ENCODE measurements around the gene PTEN.

DNA sequence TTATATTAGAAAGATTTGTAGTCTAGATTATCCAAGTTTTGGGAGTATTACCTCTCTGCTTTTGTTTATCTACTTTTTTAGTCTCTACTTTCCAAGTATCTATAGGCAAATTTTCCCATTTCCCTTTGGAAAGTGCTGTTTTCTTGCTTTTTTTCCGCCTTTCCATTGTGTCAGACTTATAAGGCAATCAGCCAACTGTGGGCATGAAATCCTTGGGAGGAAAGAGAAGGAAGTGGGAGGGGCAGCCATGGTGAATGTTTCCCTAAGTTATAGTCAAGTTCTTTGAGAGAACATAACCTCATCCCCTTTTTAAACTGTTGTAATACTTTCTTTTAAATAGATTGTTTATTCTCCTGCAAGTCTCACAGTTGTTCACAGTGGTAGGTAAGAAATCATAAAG lies 52.6 kb downstream of the PTEN start:
- no peak for TF ChIP-seq EZH2 (IDR thresholded peaks at IDR 0.05; ENCODE audit: insufficient read depth, low read length)
- TF ChIP-seq, protein P1, sequence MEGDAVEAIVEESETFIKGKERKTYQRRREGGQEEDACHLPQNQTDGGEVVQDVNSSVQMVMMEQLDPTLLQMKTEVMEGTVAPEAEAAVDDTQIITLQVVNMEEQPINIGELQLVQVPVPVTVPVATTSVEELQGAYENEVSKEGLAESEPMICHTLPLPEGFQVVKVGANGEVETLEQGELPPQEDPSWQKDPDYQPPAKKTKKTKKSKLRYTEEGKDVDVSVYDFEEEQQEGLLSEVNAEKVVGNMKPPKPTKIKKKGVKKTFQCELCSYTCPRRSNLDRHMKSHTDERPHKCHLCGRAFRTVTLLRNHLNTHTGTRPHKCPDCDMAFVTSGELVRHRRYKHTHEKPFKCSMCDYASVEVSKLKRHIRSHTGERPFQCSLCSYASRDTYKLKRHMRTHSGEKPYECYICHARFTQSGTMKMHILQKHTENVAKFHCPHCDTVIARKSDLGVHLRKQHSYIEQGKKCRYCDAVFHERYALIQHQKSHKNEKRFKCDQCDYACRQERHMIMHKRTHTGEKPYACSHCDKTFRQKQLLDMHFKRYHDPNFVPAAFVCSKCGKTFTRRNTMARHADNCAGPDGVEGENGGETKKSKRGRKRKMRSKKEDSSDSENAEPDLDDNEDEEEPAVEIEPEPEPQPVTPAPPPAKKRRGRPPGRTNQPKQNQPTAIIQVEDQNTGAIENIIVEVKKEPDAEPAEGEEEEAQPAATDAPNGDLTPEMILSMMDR (IDR thresholded peaks at IDR 0.05; ENCODE audit: insufficient read depth, low read depth, low read length): no peak
